LNCaP clone FGC (cell line): ENCODE measurements around the gene SLC4A11.

Source experiments
- DNase-seq: peaks from one replicate; pipeline ENCODE4 v3.0.0-alpha.2; 2011; ENCODE audit warnings: low read depth
- H3K4me3 ChIP-seq: 2 replicates; pipeline ENCODE4 v1.5.1; 2011; ENCODE audit warnings: mild to moderate bottlenecking, low read depth, low read length, control low read depth
- TF ChIP-seq, protein P1 (sequence below): IDR thresholded peaks from 2 replicates; pipeline ENCODE4 v1.5.1; 2012; ENCODE audit warnings: mild to moderate bottlenecking; ENCODE audit not compliant: control insufficient read depth, insufficient read depth; ENCODE audit errors: extremely low read depth

The SLC4A11 gene

DNA sequence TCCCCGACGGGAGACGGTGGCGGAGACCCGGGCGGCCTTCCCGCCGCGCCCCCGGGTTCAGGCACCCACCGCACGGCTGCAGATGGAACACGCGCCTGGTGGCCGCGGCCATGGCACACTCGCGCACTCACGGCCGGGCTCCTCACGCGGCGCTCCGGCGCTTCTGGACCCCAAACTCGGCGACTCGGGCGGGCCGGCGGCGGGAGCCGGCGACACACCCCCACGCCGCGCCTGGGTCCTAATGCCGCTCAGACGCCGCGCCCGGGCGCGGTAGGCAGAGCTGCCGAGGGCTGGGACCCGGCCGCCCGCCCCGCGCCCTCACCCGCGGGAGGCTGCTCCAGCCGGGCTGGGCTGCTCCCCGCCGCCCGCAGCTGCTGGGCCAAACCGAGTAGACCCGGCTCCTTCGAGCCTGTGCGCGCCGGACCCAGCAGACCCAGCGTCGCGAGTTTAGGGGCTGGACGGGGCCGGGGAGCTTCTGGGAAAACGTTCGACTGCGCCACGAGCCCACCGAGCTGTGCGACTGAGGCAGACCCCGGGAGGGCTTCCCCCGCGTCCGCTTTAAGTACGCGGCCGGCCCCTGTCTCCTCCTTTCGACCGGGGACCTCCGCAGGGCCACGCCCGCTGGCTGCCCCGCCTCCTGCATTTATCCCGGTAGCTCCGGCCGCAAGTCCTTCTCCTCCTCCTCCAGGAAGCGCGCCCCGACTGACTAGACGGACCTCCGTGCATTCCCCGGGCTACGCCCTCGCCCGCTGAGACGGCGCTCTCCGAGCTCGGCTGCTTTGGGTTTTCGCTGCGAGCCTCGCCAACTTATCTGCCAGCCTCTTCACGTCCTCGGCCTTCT lies at the start of gene SLC4A11:
Gene SLC4A11, minus strand, starts transcription at position 165 of the 841 bp plus-strand sequence. Its CDS starts 53 bp downstream, at position 112.
- TF ChIP-seq, protein P1, sequence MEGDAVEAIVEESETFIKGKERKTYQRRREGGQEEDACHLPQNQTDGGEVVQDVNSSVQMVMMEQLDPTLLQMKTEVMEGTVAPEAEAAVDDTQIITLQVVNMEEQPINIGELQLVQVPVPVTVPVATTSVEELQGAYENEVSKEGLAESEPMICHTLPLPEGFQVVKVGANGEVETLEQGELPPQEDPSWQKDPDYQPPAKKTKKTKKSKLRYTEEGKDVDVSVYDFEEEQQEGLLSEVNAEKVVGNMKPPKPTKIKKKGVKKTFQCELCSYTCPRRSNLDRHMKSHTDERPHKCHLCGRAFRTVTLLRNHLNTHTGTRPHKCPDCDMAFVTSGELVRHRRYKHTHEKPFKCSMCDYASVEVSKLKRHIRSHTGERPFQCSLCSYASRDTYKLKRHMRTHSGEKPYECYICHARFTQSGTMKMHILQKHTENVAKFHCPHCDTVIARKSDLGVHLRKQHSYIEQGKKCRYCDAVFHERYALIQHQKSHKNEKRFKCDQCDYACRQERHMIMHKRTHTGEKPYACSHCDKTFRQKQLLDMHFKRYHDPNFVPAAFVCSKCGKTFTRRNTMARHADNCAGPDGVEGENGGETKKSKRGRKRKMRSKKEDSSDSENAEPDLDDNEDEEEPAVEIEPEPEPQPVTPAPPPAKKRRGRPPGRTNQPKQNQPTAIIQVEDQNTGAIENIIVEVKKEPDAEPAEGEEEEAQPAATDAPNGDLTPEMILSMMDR: no peak
- no peak for DNase-seq
- H3K4me3 ChIP-seq: peak within 1 kb of the TSS; percentile 66

DNA sequence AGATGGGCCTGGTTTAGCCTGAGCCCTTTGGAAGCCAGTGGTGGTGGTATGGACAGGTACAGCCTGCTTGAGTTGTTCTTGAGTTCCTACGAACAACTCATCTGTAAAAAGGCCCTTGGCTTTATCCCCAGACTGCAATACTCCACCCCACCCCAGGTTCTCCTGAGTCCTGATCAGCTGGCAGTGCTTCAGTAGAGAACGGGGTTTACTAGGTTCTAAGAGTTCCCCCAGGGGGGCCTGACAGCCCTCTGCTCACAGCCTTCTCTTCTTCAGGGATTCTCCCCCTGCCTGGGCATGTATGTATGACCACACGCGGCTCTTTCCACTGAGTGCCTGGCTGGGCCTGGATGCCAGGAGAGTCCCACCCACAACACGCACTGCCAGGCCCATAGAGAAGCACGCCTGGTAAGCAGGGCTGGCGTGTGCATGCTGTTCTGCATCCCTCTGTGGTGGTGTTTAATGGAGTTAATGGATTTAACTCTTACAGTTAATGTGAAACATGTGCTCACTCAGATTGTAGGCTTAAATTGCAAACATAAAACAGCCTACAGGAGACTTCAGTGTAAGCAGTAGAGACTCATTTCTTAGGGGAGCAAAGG lies 44.3 kb upstream of the SLC4A11 start:
- TF ChIP-seq, protein P1: no peak
- no peak for DNase-seq
- no peak overlapping the region for H3K4me3 ChIP-seq

DNA sequence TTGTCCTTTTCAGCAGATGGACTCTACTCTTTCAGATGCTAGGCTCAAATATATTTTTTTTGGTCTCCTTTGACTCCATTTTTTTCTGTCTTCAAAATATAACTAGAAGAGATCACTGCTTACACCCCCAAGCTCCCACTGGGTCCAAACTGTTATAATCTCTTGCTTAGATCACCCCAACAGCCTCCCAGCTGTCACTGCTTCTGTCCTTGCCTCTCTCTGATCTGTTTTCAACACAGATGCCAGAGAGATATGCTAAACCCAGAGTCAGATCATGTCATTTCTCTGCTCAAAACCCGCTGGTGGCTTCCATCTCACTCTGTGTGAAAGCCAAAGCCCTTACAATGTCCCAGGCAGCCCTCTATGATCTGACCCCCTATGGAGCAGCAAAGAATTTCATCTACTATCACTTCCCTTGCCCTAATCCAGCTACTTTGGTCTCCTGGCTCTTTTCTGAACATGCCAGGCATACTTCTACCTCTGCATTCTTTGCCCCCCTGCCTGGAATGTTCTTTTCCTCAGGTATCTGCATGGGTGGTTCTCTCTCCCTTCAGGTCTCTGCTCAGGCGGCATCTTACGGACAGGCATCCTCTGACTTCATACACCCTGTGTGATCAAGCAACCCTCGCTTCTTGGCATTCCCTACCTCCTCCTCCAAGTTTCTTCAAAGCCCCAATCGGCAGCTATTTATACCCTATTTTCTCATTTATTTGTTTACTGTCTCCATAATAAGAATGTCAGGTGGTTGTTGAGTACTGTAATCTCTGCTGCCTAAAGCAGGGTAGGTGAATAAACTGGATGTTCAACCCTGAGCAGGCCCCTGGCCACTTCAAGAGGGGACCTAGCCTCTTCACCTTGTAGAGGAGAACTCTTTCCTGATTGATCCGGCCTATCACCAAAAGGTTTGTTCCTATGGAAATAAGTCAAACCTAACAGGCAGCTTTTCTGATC lies 43.6 kb upstream of the SLC4A11 start:
- TF ChIP-seq, protein P1: no peak
- DNase-seq: no peak
- no peak overlapping the region for H3K4me3 ChIP-seq

DNA sequence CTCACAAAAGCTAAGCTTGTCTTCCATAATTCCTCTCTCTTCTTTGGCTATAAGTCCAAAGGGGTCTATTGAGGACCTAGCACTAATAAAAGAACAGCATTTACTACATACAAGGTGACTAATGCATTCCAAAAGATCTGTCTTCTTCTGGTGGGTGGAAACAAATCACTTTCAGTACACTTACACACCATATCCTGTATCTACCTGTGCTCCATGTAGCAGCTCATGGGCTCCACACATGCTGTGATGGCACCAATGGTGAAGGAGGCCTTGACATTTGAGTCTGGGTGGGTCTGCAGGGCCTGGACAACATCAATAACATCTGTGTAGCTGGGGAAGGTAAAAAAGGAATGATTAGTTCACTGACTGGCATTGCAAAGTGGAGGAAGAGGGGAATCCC lies 42.4 kb upstream of the SLC4A11 start:
- TF ChIP-seq, protein P1: no peak
- no peak for DNase-seq
- H3K4me3 ChIP-seq: no peak overlapping the region

DNA sequence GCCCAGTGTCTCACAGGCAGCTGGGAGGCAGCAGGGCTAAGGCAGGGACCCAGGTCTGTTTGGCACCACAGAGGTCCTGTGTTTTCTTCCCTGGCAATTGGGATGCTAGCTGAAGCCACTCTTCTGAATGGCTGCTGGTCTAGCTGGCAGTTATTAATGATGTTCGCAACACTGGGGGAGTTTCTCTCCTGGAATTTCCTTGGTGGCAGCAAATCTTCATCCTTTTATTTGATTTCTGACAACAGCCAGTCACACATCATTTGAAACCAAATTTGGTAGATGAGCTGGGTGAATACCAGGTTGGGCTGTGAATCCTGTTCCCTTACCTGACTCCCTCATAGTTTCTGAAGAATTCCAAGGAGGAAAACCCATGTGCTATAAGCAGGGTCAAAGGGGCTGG lies 40.8 kb upstream of the SLC4A11 start:
- DNase-seq: no peak
- TF ChIP-seq, protein P1: no peak
- no peak overlapping the region for H3K4me3 ChIP-seq

DNA sequence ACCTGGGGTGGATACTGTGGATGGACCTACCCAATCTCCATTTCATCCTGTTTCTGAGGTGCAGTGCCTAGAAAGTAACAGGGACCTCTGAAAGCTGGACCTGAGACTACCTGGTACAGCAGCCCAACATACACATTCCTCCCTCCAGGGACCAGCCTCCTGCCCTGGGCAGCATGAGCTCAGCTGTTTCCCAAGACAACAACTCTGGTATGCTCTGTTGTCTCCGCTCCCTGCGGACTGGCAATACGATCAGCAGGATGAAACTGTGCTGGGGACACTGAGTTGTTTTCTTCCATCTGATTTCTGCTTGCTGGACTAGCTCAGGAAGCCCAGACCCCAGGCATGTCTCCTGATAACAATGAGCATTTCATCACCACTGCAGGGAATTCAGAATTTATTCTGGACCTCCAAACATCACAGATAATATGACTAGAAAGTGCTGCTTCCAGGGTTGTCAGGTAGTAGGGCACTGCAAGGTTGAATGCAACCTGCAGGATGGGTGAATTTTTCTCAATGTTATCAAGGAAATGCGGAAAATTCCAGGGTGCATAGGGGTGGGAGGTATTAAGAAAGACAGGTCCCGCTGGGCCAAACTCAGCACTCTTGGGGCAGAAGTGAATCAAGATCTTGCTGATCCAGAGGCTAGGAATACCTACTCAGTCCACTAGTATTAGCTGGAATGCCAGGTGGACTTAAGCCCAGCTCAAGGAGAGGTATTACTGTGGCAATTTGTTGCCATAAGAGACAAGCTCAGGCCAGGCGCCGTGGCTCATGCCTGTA lies 38.9 kb upstream of the SLC4A11 start:
- H3K4me3 ChIP-seq: no peak overlapping the region
- TF ChIP-seq, protein P1: no peak
- DNase-seq: no peak
